Activated CD4-positive, alpha-beta T cell treated with anti-CD3 and anti-CD28 coated beads, Interleukin-2, Interleukin-4, amounts not matched to agents 100 ng/mL and 50 ng/mL, durations not matched to agents 16 hours and 8 hours (primary cell): Measurements from ENCODE around the gene CDPF1.
"Not testable (repeated sequence)": the region's sequence is repeated elsewhere in the genome, so short reads cannot be mapped to it uniquely, and the experiment has no call there.

Experiments used
- DNase-seq: peaks from one replicate; pipeline ENCODE4 v3.0.0-alpha.2; 2020; ENCODE audit warnings: low spot score

CDPF1 gene

GRCh38 chr22:46281866-46282678 is 32.0 kb upstream of the CDPF1 start:
- no peak for DNase-seq

DNA sequence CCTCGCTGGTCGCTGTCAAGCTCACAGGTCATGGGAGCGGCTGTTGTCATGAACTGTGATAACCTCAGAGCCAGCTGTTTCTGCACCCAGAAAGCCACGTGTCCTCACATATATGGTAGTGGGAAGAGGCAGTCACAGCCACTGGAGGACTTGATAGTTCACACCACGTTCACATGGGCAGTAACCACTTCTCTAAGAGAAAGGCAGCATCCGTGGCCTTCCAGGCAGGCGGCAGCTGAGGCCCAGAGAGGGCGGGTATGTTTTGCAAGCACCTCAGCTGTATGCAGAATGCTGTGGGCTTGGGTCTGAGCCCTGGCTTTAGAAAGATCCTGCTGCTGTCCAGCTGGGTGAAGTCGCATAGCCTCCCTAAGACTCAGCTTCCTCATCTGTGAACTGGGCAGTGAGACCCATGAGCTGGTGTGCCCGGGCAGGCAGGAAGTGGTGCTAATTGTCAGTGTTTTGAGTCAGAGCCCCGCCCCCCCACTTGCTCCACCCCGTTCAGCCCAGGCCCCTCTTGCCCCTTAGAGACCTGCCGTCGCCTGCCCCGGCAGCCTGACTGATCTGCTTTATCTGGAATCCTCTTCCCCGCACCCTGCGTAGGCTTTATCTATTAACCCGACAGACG is 31.0 kb upstream of the CDPF1 start:
- DNase-seq: no peak

GRCh38 chr22:46280063-46280817 is 30.1 kb upstream of the CDPF1 start:
- no peak for DNase-seq

DNA sequence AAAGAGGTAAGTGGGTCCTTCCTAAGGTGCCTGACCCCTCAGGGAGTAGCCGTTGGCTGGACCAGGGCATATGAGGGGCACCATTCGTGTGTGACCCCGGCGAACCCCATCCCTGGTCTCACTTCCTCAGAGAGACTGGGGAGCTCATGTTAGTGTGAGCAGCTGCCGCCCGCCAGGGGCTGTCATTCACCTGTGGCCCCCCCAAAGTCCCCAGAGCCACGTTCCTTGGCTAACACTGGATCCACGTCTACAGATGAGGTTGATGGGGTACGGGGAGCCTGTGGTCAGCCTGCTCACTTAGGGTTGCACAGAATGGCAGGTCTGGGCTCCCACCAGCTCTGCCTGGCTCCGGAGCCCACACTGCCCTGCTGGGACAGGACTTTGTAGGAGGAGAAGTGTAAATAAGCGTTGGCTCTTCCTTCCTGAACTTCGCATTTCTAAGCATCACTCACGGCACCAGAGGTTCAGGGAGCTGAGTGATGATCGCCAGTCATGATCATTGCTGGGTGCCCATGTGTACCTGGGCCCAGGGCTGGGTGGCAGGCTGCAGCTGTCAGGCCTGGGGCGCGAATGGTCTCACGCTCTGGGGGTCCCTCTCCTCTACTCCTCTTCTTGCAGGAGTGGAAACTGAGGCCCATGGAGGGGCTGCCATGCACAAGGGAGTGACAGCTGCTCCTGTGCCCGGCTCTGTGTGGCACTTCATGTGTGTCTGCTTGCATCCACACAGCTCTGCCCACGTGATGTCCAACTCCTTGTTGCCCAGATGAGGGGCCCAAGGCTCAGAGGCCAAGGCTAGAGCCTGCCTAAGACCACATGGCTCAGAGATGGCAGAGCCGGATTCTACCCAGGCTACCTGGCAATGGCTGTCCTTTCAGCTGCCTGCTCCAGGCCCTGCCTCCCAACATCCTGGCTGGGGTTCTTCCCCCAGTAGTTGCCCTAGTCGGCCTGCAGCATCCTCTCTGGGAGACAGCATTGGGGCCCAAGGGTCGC is 28.9 kb upstream of the CDPF1 start:
- no peak for DNase-seq

GRCh38 chr22:46276563-46276962 is 26.5 kb upstream of the CDPF1 start:
- DNase-seq: no peak

DNA sequence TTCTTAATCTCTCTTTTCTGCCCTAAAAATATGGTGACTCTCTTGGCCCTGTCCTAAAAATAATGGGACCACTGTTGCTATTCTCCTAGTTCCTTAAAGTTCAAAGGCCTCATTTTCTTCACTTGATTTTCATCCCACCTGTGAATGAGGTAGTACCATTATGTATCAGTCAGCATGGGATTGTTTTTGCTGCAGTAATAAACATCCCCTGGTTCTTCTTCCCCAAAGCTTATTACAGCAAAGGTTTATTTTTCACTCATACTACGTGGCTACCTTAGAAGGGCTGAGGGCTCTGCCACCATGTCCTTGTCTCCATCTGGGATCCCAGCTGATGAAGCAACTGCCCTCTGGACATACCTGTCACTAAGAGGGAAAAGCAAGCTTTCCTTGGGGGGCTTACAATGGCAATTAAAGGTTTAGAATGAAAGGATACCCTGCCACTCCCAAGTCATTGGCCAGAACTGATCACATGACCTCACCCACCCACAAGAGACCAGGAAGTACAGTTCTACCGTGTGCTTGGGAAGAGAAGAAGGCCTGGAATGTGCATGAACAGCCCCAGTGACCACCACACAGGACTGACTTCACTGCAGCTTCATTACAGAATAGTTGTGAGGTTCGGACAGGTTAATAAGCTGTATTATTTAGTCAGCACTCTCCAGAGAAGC is 25.5 kb upstream of the CDPF1 start:
- DNase-seq: no peak

- DNase-seq: no peak
Observed at GRCh38 chr22:46274381-46274780, 24.3 kb upstream of the CDPF1 start.

- DNase-seq: no peak
Observed at GRCh38 chr22:46273432-46274148, 23.5 kb upstream of the CDPF1 start.

DNA sequence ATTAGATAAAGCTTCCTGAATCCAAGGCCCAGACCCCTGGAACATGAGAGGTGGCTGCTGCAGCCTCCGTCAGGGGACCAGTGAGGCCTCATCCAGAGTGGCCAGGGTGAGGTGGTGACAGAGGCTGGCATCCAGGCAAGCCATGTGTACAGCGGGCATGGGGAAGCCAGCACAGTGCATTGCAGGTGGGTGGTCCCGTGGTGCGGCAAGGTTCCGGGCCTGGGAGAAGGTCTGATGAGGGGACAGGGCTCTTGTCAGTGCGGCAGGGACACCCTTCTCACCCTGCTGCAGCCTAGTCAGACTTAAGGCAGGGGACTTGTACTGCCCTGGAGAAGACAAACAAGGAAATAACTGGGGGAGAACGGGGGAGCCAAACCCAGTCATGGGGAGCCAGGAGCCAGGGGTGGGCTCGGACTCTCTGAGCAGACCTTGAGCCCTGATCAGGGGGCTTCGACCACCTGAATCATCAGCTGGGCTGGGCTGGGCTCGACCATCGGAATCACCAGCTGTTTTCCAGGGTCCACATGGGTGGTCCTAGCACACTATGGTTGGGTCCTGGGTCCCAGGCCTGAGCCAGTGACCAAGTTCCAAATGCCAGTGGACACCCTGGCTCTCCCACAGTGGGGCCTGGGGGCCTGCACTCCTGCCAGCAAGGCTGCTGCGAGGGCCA is 22.8 kb upstream of the CDPF1 start:
- DNase-seq: no peak

GRCh38 chr22:46272196-46272595 is 22.1 kb upstream of the CDPF1 start:
- DNase-seq: no peak

GRCh38 chr22:46269564-46269963 is 19.5 kb upstream of the CDPF1 start:
- no peak for DNase-seq

DNA sequence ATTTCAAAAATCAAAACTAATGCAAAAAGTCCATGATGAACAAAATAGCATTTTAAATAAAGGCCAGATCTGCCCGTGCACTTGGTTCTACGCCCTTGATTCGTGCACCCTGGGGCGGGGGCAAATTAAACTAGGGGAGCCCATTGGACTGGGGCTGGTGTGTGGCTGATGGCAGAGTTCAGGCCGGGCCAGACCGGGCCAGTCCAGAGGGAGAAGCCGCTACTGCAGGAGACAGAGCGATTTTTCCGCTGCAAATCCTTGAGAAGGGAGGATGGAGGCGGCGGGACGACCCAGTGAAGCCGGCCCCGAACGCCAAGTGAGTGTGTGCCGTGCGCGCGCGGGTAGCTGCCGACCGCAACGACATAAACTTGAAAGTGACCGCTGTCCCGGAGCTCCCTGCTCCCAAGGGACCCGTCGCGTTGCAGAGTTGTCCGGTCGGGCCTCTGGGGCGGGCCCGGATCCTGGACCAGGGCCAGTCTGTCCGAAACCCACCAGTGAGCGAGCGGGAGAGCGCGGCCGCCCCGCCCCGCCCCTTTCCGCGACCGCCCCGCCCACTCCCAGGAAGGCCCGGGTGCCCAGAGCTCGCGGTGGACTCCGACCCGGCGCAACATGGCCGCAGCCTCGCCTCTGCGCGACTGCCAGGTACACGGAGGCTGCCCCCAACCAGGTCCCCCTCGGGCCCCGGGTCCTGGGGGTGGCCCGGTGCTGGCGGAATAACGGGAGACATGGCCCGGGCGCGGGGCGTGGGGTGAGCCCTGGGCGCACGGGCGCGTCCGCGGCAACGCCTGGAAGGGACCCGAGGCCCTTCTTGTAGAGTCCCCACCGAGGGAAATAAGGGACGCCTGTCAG is 17.6 kb upstream of the CDPF1 start, which contains the start of gene TTC38:
TTC38 (plus strand) TSS at position 578 of the 849 bp plus-strand sequence; CDS start at position 610, 32 bp downstream.
- peak; percentile 41 for DNase-seq

GRCh38 chr22:46265627-46266026 is 15.5 kb upstream of the CDPF1 start:
- not testable (repeated sequence) for DNase-seq

- not testable (repeated sequence) for DNase-seq
Observed at GRCh38 chr22:46264520-46264919, 14.4 kb upstream of the CDPF1 start.

DNA sequence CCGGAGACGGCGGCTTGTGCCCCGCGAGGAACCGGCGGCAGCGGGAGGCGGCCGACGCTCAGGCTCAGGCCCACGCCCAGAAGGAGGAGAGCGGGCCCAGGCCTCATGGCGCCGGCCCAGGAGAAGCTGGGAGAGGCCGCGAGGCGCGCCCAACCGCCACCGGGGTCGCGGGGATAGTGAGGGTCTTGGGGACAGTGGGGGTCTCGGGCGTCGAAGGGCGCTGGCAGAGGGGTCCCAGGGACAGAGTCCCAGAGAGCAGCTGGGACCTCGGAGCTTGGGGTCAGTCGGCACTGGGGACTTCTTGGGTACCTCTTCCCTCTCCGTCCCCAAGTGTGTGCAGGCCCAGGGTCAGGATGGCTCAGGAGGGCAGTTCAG is 13.1 kb upstream of the CDPF1 start, which contains the start of gene PKDREJ:
PKDREJ (minus strand) TSS at position 128 of the 375 bp plus-strand sequence; CDS start at position 107, 21 bp downstream.
- DNase-seq: no peak

DNA sequence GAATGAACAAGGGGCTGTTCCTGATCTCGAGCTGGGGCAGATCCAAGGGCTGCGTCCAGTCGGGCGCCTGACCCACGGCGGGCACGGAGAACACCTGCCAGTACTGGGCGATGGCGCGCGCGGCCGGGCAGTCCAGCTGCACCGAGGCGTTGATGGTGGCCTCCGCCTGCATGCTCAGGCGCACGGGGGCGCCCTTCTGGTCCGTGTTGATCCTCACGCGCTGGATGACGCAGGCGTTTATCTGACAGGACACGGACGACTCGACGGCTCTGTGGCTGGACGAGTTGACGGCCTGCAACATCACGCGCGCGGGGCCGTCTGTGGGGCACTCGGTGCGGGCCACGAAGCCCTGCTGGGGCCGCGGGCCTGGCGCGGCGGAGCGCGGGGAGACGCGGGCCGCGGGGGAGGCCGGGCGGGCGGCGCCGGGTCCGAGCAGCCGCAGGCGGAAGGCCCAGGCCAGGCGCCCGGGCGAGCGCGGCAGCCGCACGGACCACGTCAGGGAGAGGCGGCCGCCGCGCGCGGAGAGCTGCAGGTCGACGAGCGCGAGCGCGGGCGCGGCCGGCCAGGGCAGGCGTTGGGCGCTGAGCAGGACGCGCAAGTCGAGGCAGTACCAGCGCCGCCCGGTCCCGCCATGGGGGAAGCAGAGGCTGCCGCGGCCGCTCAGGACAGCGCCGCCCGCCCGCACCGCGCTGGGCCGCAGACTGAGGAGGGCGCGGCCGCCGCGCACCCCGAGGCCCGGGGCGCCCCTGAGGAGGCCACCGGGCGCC is 12.5 kb upstream of the CDPF1 start:
- no peak for DNase-seq

GRCh38 chr22:46260038-46260437 is 9.9 kb upstream of the CDPF1 start:
- DNase-seq: no peak

- DNase-seq: no peak
Observed at GRCh38 chr22:46259374-46259773, 9.3 kb upstream of the CDPF1 start.
